NT2/D1 (cell line): ENCODE data around the gene KRTAP1-3.

Experiments
- YY1 ChIP-seq: IDR thresholded peaks from 2 replicates; pipeline ENCODE4 v1.6.1; 2011; ENCODE audit not compliant: insufficient read length, insufficient read depth
- ZNF274 ChIP-seq: IDR thresholded peaks from 2 replicates; pipeline ENCODE4 v1.6.1; 2011; ENCODE audit warnings: mild to moderate bottlenecking, low read depth, low read length

GRCh38 chr17:41063449-41063848 is 28.8 kb upstream of the KRTAP1-3 start:
- TF ChIP-seq ZNF274 (no peak), YY1 (no peak)
